PC-9 (cell line): ENCODE data around the gene ETHE1. TPM values are rescaled to one million over a fixed set of nuclear protein-coding genes. Genes with fewer than 3 reads are reported as not detected.

Source experiments
- Bru-seq: library from RNA; stranded (reverse); fragments of 400-500 nt; gene quantifications from one replicate; lab custom pipeline; 2021; lab: Mats Ljungman, UMichigan
- BruChase-seq, 2 experiments: library from RNA; stranded (reverse); fragments of 400-500 nt; gene quantifications; one replicate each; lab custom pipeline; 2021; lab: Mats Ljungman, UMichigan
- BruUV-seq: library from RNA; stranded (reverse); fragments of 400-500 nt; replicated peaks from 2 replicates; lab custom pipeline; 2021; lab: Mats Ljungman, UMichigan
- CTCF ChIA-PET: fragments of 300-600 bp; sonication (Branson Sonifier 250); formaldehyde crosslinking; loops from one replicate; lab custom pipeline; 2022; ENCODE audit warnings: antibody characterized with exemption; lab: Charles Lee
- POLR2A ChIA-PET: fragments of 300-600 bp; sonication (Branson Sonifier 250); formaldehyde crosslinking; loops from one replicate; lab custom pipeline; 2022; ENCODE audit warnings: antibody characterized with exemption; ENCODE audit not compliant: unreplicated experiment; lab: Charles Lee
- DNase-seq, 2 experiments: peaks; one replicate each; pipeline versions ENCODE4 v3.0.0 to v3.0.0-alpha.2; 2015 to 2022; ENCODE audit warnings: mixed read lengths in 1 of 2
- H2AFZ ChIP-seq: fragments of 200-600 bp; sonication (generic); 2 replicates; pipeline ENCODE4 v1.8.1; 2017; ENCODE audit warnings: antibody characterized with exemption
- H3F3A ChIP-seq: fragments of 200-600 bp; sonication (generic); 2 replicates; pipeline ENCODE4 v1.8.1; 2017; ENCODE audit warnings: antibody characterized with exemption, mild to moderate bottlenecking, low read depth; ENCODE audit not compliant: insufficient read depth
- H3K27ac ChIP-seq: fragments of 200-600 bp; sonication (generic); 2 replicates; pipeline ENCODE4 v1.6.1; 2016; ENCODE audit warnings: mixed run types
- H3K27me3 ChIP-seq: fragments of 200-600 bp; sonication (generic); 2 replicates; pipeline ENCODE4 v1.6.1; 2016; ENCODE audit warnings: low read depth, mixed run types; ENCODE audit not compliant: insufficient read depth
- H3K36me3 ChIP-seq: fragments of 200-600 bp; sonication (generic); 2 replicates; pipeline ENCODE4 v1.6.1; 2016; ENCODE audit warnings: low read depth, mixed run types
- H3K4me1 ChIP-seq: fragments of 200-600 bp; sonication (generic); replicated peaks from 2 replicates; pipeline ENCODE4 v1.6.1; 2016; ENCODE audit warnings: mixed run types; ENCODE audit not compliant: insufficient read depth
- H3K4me2 ChIP-seq: fragments of 200-600 bp; sonication (generic); 2 replicates; pipeline ENCODE4 v1.6.1; 2017; ENCODE audit warnings: mixed run types
- H3K4me3 ChIP-seq: fragments of 200-600 bp; sonication (generic); 2 replicates; pipeline ENCODE4 v1.6.1; 2016; ENCODE audit warnings: mixed run types
- H3K79me2 ChIP-seq: fragments of 200-600 bp; sonication (generic); 2 replicates; pipeline ENCODE4 v1.6.1; 2017; ENCODE audit warnings: low read depth, mixed run types
- H3K9me2 ChIP-seq: fragments of 200-600 bp; sonication (generic); 2 replicates; pipeline ENCODE4 v1.8.1; 2017; ENCODE audit warnings: mild to moderate bottlenecking; ENCODE audit not compliant: insufficient read depth
- H3K9me3 ChIP-seq: fragments of 200-600 bp; sonication (generic); 2 replicates; pipeline ENCODE4 v1.8.1; 2016; ENCODE audit warnings: low read depth; ENCODE audit not compliant: insufficient read depth
- H4K20me1 ChIP-seq: fragments of 200-600 bp; sonication (generic); 2 replicates; pipeline ENCODE4 v1.8.1; 2017; ENCODE audit not compliant: insufficient read depth
- CTCF ChIP-seq: fragments of 200-600 bp; sonication (generic); conservative IDR thresholded peaks from 2 replicates; pipeline ENCODE4 v1.6.1; 2017; ENCODE audit warnings: mixed run types, antibody characterized with exemption, mild to moderate bottlenecking, moderate library complexity
- EZH2 ChIP-seq: fragments of 200-600 bp; sonication (generic); IDR thresholded peaks from 2 replicates; pipeline ENCODE4 v1.8.0; 2017; ENCODE audit warnings: antibody characterized with exemption, low read depth
- intact Hi-C: fragments of 100-400 bp; cut with micrococcal nuclease; formaldehyde crosslinking; loops from one replicate; pipeline ENCODE4 v1.10.0; 2022; ENCODE audit not compliant: unreplicated experiment
- long read RNA-seq: library from polyadenylated mRNA; stranded (forward); transcript quantifications from one replicate; pipeline ENCODE4 v2.0.0, GENCODE V29; 2022
- total RNA-seq: library from RNA; stranded (reverse); gene quantifications from 2 replicates; pipeline ENCODE4 v1.2.3, GENCODE V29; 2021

ETHE1 gene
- total RNA-seq (83.4 and 89.3 TPM in 2 replicates), Bru-seq, nascent RNA (percentile 73 among the genes with signal in this experiment), BruChase-seq, experiment 1, labeled RNA remaining after a 2-hour chase (percentile 74 among the genes with signal in this experiment), BruChase-seq, experiment 2, labeled RNA remaining after a 6-hour chase (percentile 63 among the genes with signal in this experiment)
- long read RNA-seq, transcript ETHE1-202 (6 exons, 702 nt), result minor isoform, 8 of 87 reads
- long read RNA-seq, transcript ETHE1-201 (7 exons, 963 nt), result major isoform, 60 of 87 reads
- long read RNA-seq, partial matches to known transcripts, result 6 of 87 reads
- long read RNA-seq, other reads (novel, unspliced or antisense), result 13 of 87 reads

GRCh38 chr19:43526884-43527859 lies at the start of gene ETHE1:
ETHE1 (minus strand) TSS chr19:43527201; CDS start chr19:43527177, 24 bp downstream.
- H3K36me3 ChIP-seq, result 0 out of 2 replicates have a peak, but pooled peaks cover 7% of the 10 kb centered on the region
- peak within 1 kb of the TSS; percentile 46 for H3K27ac ChIP-seq
- peak within 1 kb of the TSS; percentile 97 for H3K4me3 ChIP-seq
- H2AFZ ChIP-seq, result peak within 1 kb of the TSS; percentile 93
- peak within 1 kb of the TSS; percentile 87 for H3K4me2 ChIP-seq
- no peaks in the 10 kb centered on the region for H3K9me3 ChIP-seq
- no TSS peak for BruUV-seq
- no peak for TF ChIP-seq EZH2
- no peak for TF ChIP-seq CTCF
- no peaks in the 10 kb centered on the region for H4K20me1 ChIP-seq
- H3K9me2 ChIP-seq, result no peaks in the 10 kb centered on the region
- no peaks in the 10 kb centered on the region for H3K27me3 ChIP-seq
- DNase-seq, result peak; percentile 37 to 81
- ChIA-PET CTCF (interaction anchor here (0.6 to 0.7 kb wide), 3 partner anchors 25 to 123 kb away, joined by 3 to 9 read pairs (median 4); no protein-coding TSS in a partner anchor), POLR2A (interaction anchor here (0.6 kb wide), 1 partner anchor 218 kb away, joined by 3 read pairs; no protein-coding TSS in a partner anchor)
- peaks cover 59% of the 10 kb centered on the region for H3K4me1 ChIP-seq
- peaks cover 45% of the 10 kb centered on the region for H3K79me2 ChIP-seq
- intact Hi-C loops, result loop anchor here (5.0 kb wide), 1 partner anchor 50 kb away; the partner anchor contains the start of genes PINLYP and XRCC1
- peaks cover 56% of the 10 kb centered on the region for H3F3A ChIP-seq

GRCh38 chr19:43575955-43576878 lies 49.2 kb upstream of the ETHE1 start:
- POLR2A ChIA-PET, result no interaction called here
- H4K20me1 ChIP-seq, result no peaks in the 10 kb centered on the region
- TF ChIP-seq CTCF, result no peak
- no peak for TF ChIP-seq EZH2
- no peaks in the 10 kb centered on the region for H3K9me3 ChIP-seq
- DNase-seq, result peak in 1 of 2 experiments; percentile 18
- peaks cover 10% of the 10 kb centered on the region for H3K79me2 ChIP-seq
- H3K27ac ChIP-seq, result no peak overlapping the region
- CTCF ChIA-PET, result interaction anchor here (0.6 kb wide), 1 partner anchor 19 kb away, joined by 3 read pairs; no protein-coding TSS in a partner anchor
- peak overlapping the region; percentile 80 for H2AFZ ChIP-seq
- no peaks in the 10 kb centered on the region for H3K27me3 ChIP-seq
- H3K4me1 ChIP-seq, result peaks cover 10% of the 10 kb centered on the region; the same call in 1 of the 2 replicates
- no peaks in the 10 kb centered on the region; the same call in 1 of the 2 replicates for H3K36me3 ChIP-seq
- TSS peak; percentile 77 for BruUV-seq
- H3F3A ChIP-seq, result no peaks in the 10 kb centered on the region
- peak overlapping the region; percentile 90 for H3K4me2 ChIP-seq
- intact Hi-C loops, result loop anchor here (1.0 to 5.0 kb wide), 2 partner anchors 20 to 49 kb away; partner anchors contain the start of genes ETHE1, IRGQ and ZNF576
- H3K4me3 ChIP-seq, result peak overlapping the region; percentile 94; the same call in 1 of the 2 replicates
- H3K9me2 ChIP-seq, result no peaks in the 10 kb centered on the region
